HUES48 (cell line): ENCODE data around the gene GPC6.

ENCODE experiments used
- H3K27ac ChIP-seq: one replicate; pipeline ENCODE4 v1.7.0; 2013; ENCODE audit warnings: low read depth, low read length, inconsistent platforms
- H3K27me3 ChIP-seq: 2 replicates; pipeline ENCODE4 v1.6.1; 2013; ENCODE audit warnings: mild to moderate bottlenecking, low read length; ENCODE audit not compliant: control insufficient read depth, insufficient read depth
- H3K36me3 ChIP-seq: 2 replicates; pipeline ENCODE4 v1.6.1; 2013; ENCODE audit warnings: low read length; ENCODE audit not compliant: control insufficient read depth, insufficient read depth
- H3K4me1 ChIP-seq: 2 replicates; pipeline ENCODE4 v1.6.1; 2013; ENCODE audit warnings: mild to moderate bottlenecking, low read length; ENCODE audit not compliant: control insufficient read depth, insufficient read depth
- H3K4me3 ChIP-seq: 2 replicates; pipeline ENCODE4 v1.5.1; 2013; ENCODE audit warnings: mild to moderate bottlenecking, low read depth, low read length
- H3K9ac ChIP-seq: 2 replicates; pipeline ENCODE4 v1.6.1; 2013; ENCODE audit warnings: mild to moderate bottlenecking, low read depth, low read length, moderate library complexity
- H3K9me3 ChIP-seq: 2 replicates; pipeline ENCODE4 v1.6.1; 2013; ENCODE audit warnings: low read length; ENCODE audit not compliant: control insufficient read depth, insufficient read depth

Gene GPC6

GRCh38 chr13:93635616-93636032 lies 409.0 kb downstream of the GPC6 start:
- Histone ChIP-seq H3K27me3 (no peaks in the 10 kb centered on the region), H3K9ac (no peak overlapping the region), H3K36me3 (no peaks in the 10 kb centered on the region), H3K4me3 (no peak overlapping the region), H3K9me3 (no peaks in the 10 kb centered on the region), H3K27ac (no peak overlapping the region), H3K4me1 (0 out of 2 replicates have a peak, but pooled peaks cover 10% of the 10 kb centered on the region)

- Histone ChIP-seq H3K9me3 (no peaks in the 10 kb centered on the region), H3K4me3 (no peak overlapping the region), H3K27me3 (no peaks in the 10 kb centered on the region), H3K4me1 (0 out of 2 replicates have a peak, but pooled peaks cover 10% of the 10 kb centered on the region), H3K36me3 (no peaks in the 10 kb centered on the region), H3K9ac (no peak overlapping the region), H3K27ac (no peak overlapping the region)
Measured at GRCh38 chr13:93637852-93638251, 411.2 kb downstream of the GPC6 start.

- Histone ChIP-seq H3K4me3 (no peak overlapping the region), H3K27me3 (no peaks in the 10 kb centered on the region), H3K9me3 (no peaks in the 10 kb centered on the region), H3K4me1 (0 out of 2 replicates have a peak, but pooled peaks cover 9% of the 10 kb centered on the region), H3K36me3 (no peaks in the 10 kb centered on the region), H3K27ac (no peak overlapping the region), H3K9ac (no peak overlapping the region)
Measured at GRCh38 chr13:93640452-93640851, 413.8 kb downstream of the GPC6 start.

GRCh38 chr13:93646245-93646644 lies 419.6 kb downstream of the GPC6 start:
- Histone ChIP-seq H3K4me3 (no peak overlapping the region), H3K27ac (no peak overlapping the region), H3K4me1 (no peaks in the 10 kb centered on the region), H3K9ac (no peak overlapping the region), H3K36me3 (no peaks in the 10 kb centered on the region), H3K9me3 (no peaks in the 10 kb centered on the region), H3K27me3 (no peaks in the 10 kb centered on the region)

- H3K9ac ChIP-seq: no peak overlapping the region
- H3K4me1 ChIP-seq: no peaks in the 10 kb centered on the region
- H3K4me3 ChIP-seq: no peak overlapping the region
- no peak overlapping the region for H3K27ac ChIP-seq
- H3K9me3 ChIP-seq: no peaks in the 10 kb centered on the region
- no peaks in the 10 kb centered on the region for H3K27me3 ChIP-seq
- no peaks in the 10 kb centered on the region for H3K36me3 ChIP-seq
Measured at GRCh38 chr13:93649496-93649895, 422.9 kb downstream of the GPC6 start.

- Histone ChIP-seq H3K27ac (no peak overlapping the region), H3K4me1 (no peaks in the 10 kb centered on the region), H3K27me3 (no peaks in the 10 kb centered on the region), H3K4me3 (no peak overlapping the region), H3K9me3 (no peaks in the 10 kb centered on the region), H3K9ac (no peak overlapping the region), H3K36me3 (no peaks in the 10 kb centered on the region)
Measured at GRCh38 chr13:93653776-93654175, 427.2 kb downstream of the GPC6 start.

- no peaks in the 10 kb centered on the region for H3K36me3 ChIP-seq
- no peaks in the 10 kb centered on the region for H3K27me3 ChIP-seq
- no peaks in the 10 kb centered on the region for H3K4me1 ChIP-seq
- no peak overlapping the region for H3K27ac ChIP-seq
- no peak overlapping the region for H3K9ac ChIP-seq
- H3K4me3 ChIP-seq: no peak overlapping the region
- no peaks in the 10 kb centered on the region for H3K9me3 ChIP-seq
Measured at GRCh38 chr13:93655154-93655553, 428.5 kb downstream of the GPC6 start.

GRCh38 chr13:93660391-93661063 lies 433.9 kb downstream of the GPC6 start:
- Histone ChIP-seq H3K27me3 (no peaks in the 10 kb centered on the region), H3K4me1 (no peaks in the 10 kb centered on the region), H3K4me3 (no peak overlapping the region), H3K9me3 (no peaks in the 10 kb centered on the region), H3K27ac (no peak overlapping the region), H3K9ac (no peak overlapping the region), H3K36me3 (no peaks in the 10 kb centered on the region)

- no peak overlapping the region for H3K27ac ChIP-seq
- H3K9me3 ChIP-seq: no peaks in the 10 kb centered on the region
- no peaks in the 10 kb centered on the region for H3K4me1 ChIP-seq
- H3K4me3 ChIP-seq: no peak overlapping the region
- no peaks in the 10 kb centered on the region for H3K36me3 ChIP-seq
- no peak overlapping the region for H3K9ac ChIP-seq
- H3K27me3 ChIP-seq: no peaks in the 10 kb centered on the region
Measured at GRCh38 chr13:93670866-93671265, 444.3 kb downstream of the GPC6 start.

GRCh38 chr13:93672996-93673395 lies 446.4 kb downstream of the GPC6 start:
- H3K9ac ChIP-seq: no peak overlapping the region
- no peak overlapping the region for H3K27ac ChIP-seq
- H3K4me1 ChIP-seq: no peaks in the 10 kb centered on the region
- H3K9me3 ChIP-seq: no peaks in the 10 kb centered on the region
- H3K4me3 ChIP-seq: no peak overlapping the region
- H3K27me3 ChIP-seq: no peaks in the 10 kb centered on the region
- H3K36me3 ChIP-seq: no peaks in the 10 kb centered on the region

GRCh38 chr13:93673885-93674284 lies 447.3 kb downstream of the GPC6 start:
- Histone ChIP-seq H3K4me3 (no peak overlapping the region), H3K27ac (no peak overlapping the region), H3K9ac (no peak overlapping the region), H3K36me3 (no peaks in the 10 kb centered on the region), H3K9me3 (no peaks in the 10 kb centered on the region), H3K4me1 (no peaks in the 10 kb centered on the region), H3K27me3 (no peaks in the 10 kb centered on the region)
